KMS-11 (cell line): ENCODE results near the gene ST8SIA4.

Source experiments
- H2AFZ ChIP-seq: fragments of 200-600 bp; sonication (generic); 2 replicates; pipeline ENCODE4 v1.6.1; 2016; ENCODE audit warnings: antibody characterized with exemption, mixed run types, low read depth
- H3K27ac ChIP-seq: fragments of 200-600 bp; sonication (generic); 2 replicates; pipeline ENCODE4 v1.6.1; 2016; ENCODE audit warnings: mild to moderate bottlenecking, mixed run types
- H3K27me3 ChIP-seq: fragments of 200-600 bp; sonication (generic); 2 replicates; pipeline ENCODE4 v1.6.1; 2017; ENCODE audit warnings: mild to moderate bottlenecking, low read depth, mixed run types, moderate library complexity; ENCODE audit not compliant: insufficient read depth
- H3K36me3 ChIP-seq: fragments of 200-600 bp; sonication (generic); 2 replicates; pipeline ENCODE4 v1.6.1; 2017; ENCODE audit warnings: mild to moderate bottlenecking, mixed run types; ENCODE audit not compliant: insufficient read depth
- H3K4me1 ChIP-seq: fragments of 200-600 bp; sonication (generic); 2 replicates; pipeline ENCODE4 v1.6.1; 2016; ENCODE audit warnings: mild to moderate bottlenecking, low read depth, mixed run types; ENCODE audit not compliant: poor library complexity, severe bottlenecking
- H3K4me2 ChIP-seq: fragments of 200-600 bp; sonication (generic); 2 replicates; pipeline ENCODE4 v1.7.0; 2016; ENCODE audit warnings: mild to moderate bottlenecking, mixed run types
- H3K4me3 ChIP-seq: fragments of 200-600 bp; sonication (generic); IDR thresholded peaks from 2 replicates; pipeline ENCODE4 v1.6.1; 2017; ENCODE audit warnings: low read depth, low read length, mixed read lengths; ENCODE audit not compliant: insufficient read depth
- H3K79me2 ChIP-seq: fragments of 200-600 bp; sonication (generic); 2 replicates; pipeline ENCODE4 v1.6.1; 2016; ENCODE audit warnings: low read depth, mixed run types; ENCODE audit not compliant: insufficient read depth
- H3K9ac ChIP-seq: fragments of 200-600 bp; sonication (generic); 2 replicates; pipeline ENCODE4 v1.6.1; 2016; ENCODE audit warnings: mild to moderate bottlenecking, mixed run types
- H4K20me1 ChIP-seq: fragments of 200-600 bp; sonication (generic); 2 replicates; pipeline ENCODE4 v1.6.1; 2016; ENCODE audit warnings: mild to moderate bottlenecking, mixed run types; ENCODE audit not compliant: insufficient read depth
- CTCF ChIP-seq: fragments of 200-600 bp; sonication (generic); conservative IDR thresholded peaks from 2 replicates; pipeline ENCODE4 v1.6.1; 2017; ENCODE audit warnings: low read depth, mild to moderate bottlenecking, antibody characterized with exemption, low read length, moderate library complexity, mixed read lengths

Gene ST8SIA4

DNA sequence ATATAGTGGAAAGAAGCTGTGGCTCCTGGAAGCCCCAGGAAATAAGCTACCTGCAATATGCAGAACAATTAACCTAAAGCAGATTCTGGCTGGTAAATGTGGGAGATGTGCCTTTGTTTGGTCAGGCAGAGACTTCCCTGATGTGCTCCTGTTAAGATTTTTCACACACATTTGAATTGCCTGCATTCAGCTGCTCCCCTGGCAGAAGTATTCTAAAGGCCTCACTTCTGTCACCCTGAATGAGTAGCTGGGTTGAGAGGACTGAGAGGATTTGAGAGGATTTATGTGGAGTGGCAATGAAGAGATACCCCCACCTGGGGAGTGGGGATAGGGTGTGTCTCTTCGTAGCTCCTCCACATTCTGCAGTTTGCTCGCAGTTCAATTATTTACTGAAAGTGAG lies 130.5 kb downstream of the ST8SIA4 start:
- Histone ChIP-seq H3K36me3 (no peaks in the 10 kb centered on the region), H2AFZ (no peak overlapping the region), H3K27me3 (no peaks in the 10 kb centered on the region), H3K4me2 (no peak overlapping the region), H4K20me1 (no peaks in the 10 kb centered on the region), H3K79me2 (no peaks in the 10 kb centered on the region), H3K27ac (no peak overlapping the region), H3K9ac (no peak overlapping the region), H3K4me1 (peaks cover 27% of the 10 kb centered on the region), H3K4me3 (no peak overlapping the region)
- TF ChIP-seq CTCF, result no peak

- Histone ChIP-seq H3K4me3 (no peak overlapping the region), H2AFZ (no peak overlapping the region)
Observed at GRCh38 chr5:100772006-100772405, 131.1 kb downstream of the ST8SIA4 start.

DNA sequence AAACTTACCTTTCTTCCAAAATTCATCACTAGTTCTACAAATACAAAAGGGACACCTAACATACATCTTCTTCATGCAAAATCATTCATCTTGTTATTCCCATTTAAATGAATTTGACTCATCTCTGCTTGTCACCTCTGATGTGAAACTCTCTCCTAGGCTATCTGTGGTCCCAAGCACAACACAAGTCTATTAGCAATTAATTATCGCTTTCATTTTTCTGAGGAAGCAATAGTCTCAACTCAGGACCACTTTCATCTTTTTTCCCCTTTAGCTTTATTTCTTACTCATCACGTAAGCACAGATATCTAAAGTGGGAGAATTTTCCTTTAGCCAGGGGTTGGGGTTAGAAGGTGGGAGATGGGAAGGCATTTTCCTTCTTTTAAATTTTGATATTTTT lies 131.9 kb downstream of the ST8SIA4 start:
- Histone ChIP-seq H3K27me3 (no peaks in the 10 kb centered on the region), H3K4me3 (no peak overlapping the region), H3K4me2 (no peak overlapping the region), H3K36me3 (no peaks in the 10 kb centered on the region), H3K4me1 (peaks cover 13% of the 10 kb centered on the region), H3K9ac (no peak overlapping the region), H2AFZ (no peak overlapping the region), H3K79me2 (no peaks in the 10 kb centered on the region), H4K20me1 (no peaks in the 10 kb centered on the region), H3K27ac (no peak overlapping the region)
- no peak for TF ChIP-seq CTCF

More at GRCh38 chr5:100772006-100772405, 131.1 kb downstream of the ST8SIA4 start:
- H4K20me1 ChIP-seq, result no peaks in the 10 kb centered on the region
- H3K9ac ChIP-seq, result no peak overlapping the region
- TF ChIP-seq CTCF, result no peak
- no peak overlapping the region for H3K27ac ChIP-seq
- H3K4me2 ChIP-seq, result no peak overlapping the region
- no peaks in the 10 kb centered on the region for H3K36me3 ChIP-seq
- no peaks in the 10 kb centered on the region for H3K79me2 ChIP-seq
- H3K27me3 ChIP-seq, result no peaks in the 10 kb centered on the region
- peaks cover 22% of the 10 kb centered on the region for H3K4me1 ChIP-seq

DNA sequence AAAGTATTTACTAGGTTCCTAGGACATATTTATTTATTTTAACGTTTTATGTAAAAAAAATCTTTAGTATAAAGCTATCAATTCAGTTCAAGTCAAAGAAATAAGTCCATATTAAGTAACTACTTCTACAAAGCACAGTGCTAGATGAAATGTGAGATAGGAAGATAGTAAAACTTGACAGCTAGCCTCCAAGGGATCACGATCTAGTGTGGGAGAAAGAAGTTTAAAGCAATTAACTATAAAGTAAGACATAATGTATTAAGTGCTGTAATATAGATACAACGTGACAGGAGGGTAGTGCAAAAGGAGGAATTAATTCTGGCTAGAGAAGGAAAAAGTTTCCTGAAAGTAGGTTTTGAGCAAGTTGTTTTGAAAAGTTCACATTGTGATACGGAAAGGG lies 134.9 kb downstream of the ST8SIA4 start:
- H3K27me3 ChIP-seq, result no peaks in the 10 kb centered on the region
- H3K4me2 ChIP-seq, result no peak overlapping the region
- H3K4me3 ChIP-seq, result no peak overlapping the region
- no peak for TF ChIP-seq CTCF
- no peaks in the 10 kb centered on the region for H3K79me2 ChIP-seq
- no peaks in the 10 kb centered on the region for H3K36me3 ChIP-seq
- no peak overlapping the region for H3K9ac ChIP-seq
- no peak overlapping the region for H3K27ac ChIP-seq
- no peak overlapping the region for H2AFZ ChIP-seq
- H4K20me1 ChIP-seq, result no peaks in the 10 kb centered on the region
- no peaks in the 10 kb centered on the region for H3K4me1 ChIP-seq
